HG03066 (cell line): ENCODE measurements around the gene PDCD1LG2.
"Not testable (repeated sequence)": the region's sequence is repeated elsewhere in the genome, so short reads cannot be mapped to it uniquely, and the experiment has no call there.

Source experiments
- ATAC-seq: cut with Tn5 transposase; IDR thresholded peaks from one replicate; pipeline ENCODE4 v1.9.1; 2021; ENCODE audit warnings: low read depth; ENCODE audit not compliant: unreplicated experiment

The PDCD1LG2 gene

DNA sequence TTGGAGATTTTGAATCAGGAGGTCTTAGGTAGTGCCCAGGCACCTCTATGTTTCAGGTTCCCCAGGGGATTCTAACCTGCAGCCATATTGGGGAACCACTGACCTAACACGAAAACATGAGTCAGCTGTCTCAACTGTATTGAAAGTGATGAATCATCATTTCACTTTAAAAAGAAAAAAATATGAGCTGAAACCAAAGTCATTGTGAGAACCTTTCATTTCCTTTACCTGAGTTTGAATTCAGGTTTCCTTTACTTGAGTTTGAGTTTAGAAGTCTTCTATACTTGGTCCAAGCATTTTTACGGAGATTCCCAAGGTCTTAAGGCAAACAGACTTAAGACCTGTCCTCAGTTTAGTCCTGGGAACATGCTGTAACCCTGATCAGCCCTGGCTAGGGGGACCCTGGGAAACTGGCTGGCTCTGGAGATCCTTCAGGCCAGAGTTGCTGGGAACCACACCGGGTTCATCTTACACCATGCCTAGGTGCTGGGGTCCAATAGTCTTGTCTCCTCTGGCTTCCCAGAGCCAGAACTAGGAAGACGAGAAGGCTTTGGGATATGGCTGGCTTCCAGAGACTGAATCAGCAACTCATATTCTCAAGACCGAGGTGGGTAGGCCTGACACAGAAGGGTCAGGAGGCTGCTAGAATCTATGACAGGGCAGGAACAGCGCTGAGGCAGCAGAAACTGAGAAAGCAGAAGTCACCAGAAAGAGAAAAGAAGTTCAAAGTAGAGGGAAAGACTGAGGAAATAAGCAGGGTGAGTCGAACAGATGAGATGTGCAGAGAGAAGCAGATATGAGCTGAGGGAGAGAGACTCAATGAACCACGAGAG lies 16.4 kb upstream of the PDCD1LG2 start:
- ATAC-seq: peak; percentile 83

- not testable (repeated sequence) for ATAC-seq
Observed at GRCh38 chr9:5494765-5495164, 15.6 kb upstream of the PDCD1LG2 start.

DNA sequence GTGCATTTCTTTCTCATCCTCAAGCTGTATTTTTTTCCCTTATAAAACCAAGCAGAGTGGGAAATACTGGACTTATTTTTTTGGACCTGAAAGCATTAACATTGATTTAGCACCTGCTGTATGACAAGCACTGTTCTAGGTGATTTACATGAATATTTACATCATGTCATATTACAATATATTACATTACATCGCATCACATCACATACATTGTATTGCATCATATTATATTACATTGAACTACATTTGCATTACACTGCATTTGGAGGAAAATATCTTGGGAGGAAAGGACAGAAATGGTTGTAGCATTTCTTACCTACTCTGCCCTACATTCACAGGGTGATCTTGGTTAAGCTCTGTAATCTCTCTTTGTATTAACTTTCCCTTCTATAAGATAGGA lies 11.2 kb upstream of the PDCD1LG2 start:
- ATAC-seq: no peak

GRCh38 chr9:5499889-5500398 lies 10.4 kb upstream of the PDCD1LG2 start:
- ATAC-seq: no peak

GRCh38 chr9:5500441-5501235 lies 9.7 kb upstream of the PDCD1LG2 start:
- ATAC-seq: no peak

DNA sequence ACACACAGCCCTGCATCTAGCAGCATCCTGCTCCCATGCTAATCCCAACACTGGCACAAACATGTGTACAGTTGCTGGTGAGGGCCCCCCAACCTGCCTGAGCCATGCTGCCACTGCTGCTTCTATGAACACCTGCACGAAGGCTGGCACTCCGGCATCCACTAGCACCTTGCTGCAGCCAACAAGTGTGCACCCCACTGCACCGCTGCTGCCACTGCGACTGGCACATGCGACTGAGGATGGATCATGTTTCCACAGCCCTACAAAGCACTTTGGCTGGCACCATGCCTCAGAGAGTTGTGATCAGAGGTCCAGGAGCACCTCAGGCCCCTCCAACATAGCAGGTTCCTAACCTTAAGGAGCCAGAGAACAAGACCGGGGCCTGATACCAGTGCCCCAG lies 7.8 kb upstream of the PDCD1LG2 start:
- no peak for ATAC-seq

GRCh38 chr9:5509573-5509972 lies 758 bp upstream of the PDCD1LG2 start:
- ATAC-seq: no peak

GRCh38 chr9:5510989-5511388 lies 658 bp downstream of the PDCD1LG2 start:
- ATAC-seq: no peak

GRCh38 chr9:5511476-5511875 lies 1.1 kb downstream of the PDCD1LG2 start:
- no peak for ATAC-seq

GRCh38 chr9:5511935-5512580 lies 1.7 kb downstream of the PDCD1LG2 start:
- no peak for ATAC-seq

DNA sequence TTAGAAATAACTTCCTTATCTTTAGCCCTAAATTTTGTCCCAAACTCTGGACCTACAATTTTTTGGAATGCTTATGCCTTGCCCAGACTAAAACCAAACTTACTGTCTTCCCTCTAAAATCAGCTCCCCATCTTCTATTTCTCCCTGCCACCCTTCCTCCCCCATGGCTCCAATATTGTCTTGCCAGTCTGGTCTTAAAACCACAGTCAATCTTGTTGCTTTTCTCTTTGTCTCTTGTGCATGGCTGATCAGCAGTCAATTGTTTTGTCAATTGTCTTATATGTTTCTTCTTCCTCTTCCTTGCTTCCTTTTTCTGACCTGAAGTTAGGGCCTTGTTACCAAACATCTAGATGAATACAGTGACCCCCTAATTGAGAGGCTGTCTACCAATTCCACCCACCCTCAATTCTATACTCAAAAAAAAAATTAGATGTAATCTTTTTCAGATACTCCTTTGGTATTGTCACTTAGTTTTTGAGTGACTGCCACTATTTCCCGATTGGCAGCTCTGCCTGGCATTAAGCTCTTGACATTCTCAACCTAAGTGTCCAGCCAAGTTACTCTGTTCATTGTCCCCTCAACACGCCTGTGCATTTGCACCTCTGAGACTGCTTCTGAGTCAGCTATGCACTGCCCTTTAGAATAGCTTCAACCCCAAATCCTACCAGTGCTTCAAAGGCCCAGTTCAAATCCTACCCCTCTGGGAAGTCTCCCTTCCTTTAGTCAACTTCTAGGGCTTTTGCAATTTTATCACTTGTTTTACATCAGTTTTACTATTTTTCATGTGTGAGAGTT lies 2.5 kb downstream of the PDCD1LG2 start:
- no peak for ATAC-seq

DNA sequence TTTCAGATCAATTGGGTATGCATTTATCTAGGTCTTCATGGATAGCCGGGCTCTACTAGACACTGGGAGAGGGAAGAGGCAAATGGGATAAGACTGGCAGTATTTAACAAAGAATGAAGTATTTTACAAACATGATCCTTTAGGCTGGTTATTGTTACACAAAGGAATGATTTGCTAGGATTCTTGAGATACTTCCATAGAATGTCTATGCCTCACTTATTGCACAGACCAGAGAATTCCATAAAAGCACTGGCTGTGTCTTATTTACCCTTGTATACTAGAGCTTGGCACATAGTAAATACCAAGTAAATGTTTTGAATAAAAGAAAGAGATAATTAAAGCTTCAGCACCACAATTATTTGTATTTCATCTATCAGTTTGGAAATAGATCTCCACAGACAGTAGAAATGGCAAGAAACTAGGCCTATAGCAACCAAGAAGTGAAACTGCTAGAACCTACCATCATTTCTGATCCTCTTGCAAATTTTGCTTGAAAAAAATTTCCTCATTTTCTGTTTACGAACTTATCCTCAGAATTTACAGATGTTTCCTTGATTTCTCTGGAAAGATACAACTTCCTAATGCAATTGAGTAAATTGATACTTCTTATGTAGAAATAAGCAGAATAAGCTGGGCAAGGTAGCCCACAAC lies 3.8 kb downstream of the PDCD1LG2 start:
- ATAC-seq: no peak

DNA sequence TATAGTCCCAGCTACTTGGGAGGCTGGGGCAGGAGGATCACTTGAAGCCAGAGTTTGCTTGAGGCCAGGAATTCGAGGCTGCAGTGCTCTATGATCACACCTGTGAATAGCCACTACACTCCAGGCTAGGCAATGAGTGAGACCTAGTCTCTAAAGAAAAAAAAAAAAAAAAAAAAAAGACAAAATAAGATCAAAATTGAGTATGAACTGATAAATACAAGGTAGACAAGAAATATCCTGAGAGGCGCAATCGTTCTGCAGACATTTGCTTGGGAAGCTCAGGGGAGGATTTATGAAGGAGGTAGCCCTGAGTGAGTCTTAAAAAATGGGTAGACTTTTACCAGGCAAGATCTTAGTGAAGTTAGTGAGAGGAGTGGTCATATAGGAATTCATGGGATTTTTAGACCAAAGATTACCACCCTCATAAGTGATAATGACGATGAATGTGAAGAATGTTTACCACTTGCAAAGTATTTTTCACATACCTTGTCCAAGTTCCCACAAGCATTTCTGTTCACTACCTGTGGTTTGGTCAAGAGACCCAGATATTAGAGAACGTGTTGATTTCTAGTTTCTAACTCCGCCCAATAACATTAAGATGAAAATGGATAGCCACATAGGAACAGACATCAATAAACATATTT lies 4.4 kb downstream of the PDCD1LG2 start:
- ATAC-seq: no peak

GRCh38 chr9:5515261-5515650 lies 4.9 kb downstream of the PDCD1LG2 start:
- ATAC-seq: no peak

DNA sequence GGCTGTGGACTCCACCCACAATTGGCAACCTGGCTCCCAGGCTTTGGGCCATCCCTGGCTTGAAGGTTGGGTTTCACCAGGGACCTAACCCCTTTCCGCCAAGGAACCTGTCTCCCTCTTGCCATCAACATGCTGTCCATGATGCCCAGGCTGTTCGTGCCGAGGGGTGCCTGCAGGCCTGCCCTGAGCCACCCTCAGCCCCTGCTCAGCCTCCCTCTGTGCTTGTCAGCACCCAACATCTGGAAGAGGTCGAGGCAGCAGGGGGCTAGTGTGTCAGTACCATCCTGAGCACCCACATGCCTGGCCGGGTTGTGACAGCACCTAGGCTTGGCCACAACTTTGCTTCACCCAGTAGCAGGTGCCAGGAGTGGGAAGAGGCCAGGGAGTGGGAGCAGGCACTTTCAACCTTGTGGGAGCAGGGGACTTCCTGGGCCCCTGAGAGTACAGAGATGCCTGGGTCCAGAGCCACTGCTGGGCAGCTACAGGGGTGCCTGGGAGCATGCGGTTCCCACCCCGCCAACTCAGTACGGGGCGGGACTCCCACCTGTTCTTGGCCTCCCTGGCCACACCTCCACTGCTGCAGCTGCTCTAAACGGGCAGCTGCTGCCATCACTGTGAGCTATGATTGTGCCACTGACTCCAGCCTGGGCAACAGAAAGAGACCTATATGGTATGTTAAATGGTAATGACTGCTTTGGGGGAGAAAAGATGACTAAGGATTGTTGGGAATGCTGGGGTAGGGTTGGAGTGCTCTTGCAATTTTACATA lies 6.3 kb downstream of the PDCD1LG2 start:
- ATAC-seq: no peak

- peak; percentile 60 for ATAC-seq
Observed at GRCh38 chr9:5518171-5518936, 8.0 kb downstream of the PDCD1LG2 start.

- no peak for ATAC-seq
Observed at GRCh38 chr9:5518937-5519319, 8.6 kb downstream of the PDCD1LG2 start.

- no peak for ATAC-seq
Observed at GRCh38 chr9:5524090-5524489, 13.8 kb downstream of the PDCD1LG2 start.
